Ascending aorta (tissue), 2 donors: ENCODE measurements around the gene DLL4. TPM values are rescaled to one million over a fixed set of nuclear protein-coding genes. Genes with fewer than 3 reads are reported as not detected.
A peak's percentile ranks its signal among the peaks of the same experiment; 100 is the strongest.

Source experiments
- DNase-seq, 2 donors: peaks; one replicate each; pipeline ENCODE4 v3.0.0-alpha.2; 2019; ENCODE audit warnings: low spot score in 2 of 2
- H3K27ac ChIP-seq, 2 donors: fragments of 200-600 bp; sonication (generic); one replicate each; pipeline ENCODE4 v1.5.1; 2016 to 2017; ENCODE audit warnings: mild to moderate bottlenecking in 1 of 2
- H3K27me3 ChIP-seq: fragments of 200-600 bp; sonication (generic); one replicate; pipeline ENCODE4 v1.5.1; 2017
- H3K36me3 ChIP-seq, 2 donors: fragments of 200-600 bp; sonication (generic); one replicate each; pipeline ENCODE4 v1.5.1; 2016
- H3K4me1 ChIP-seq, 2 donors: fragments of 200-600 bp; sonication (generic); one replicate each; pipeline ENCODE4 v1.5.1; 2016 to 2017; ENCODE audit warnings: mild to moderate bottlenecking in 1 of 2
- H3K4me3 ChIP-seq, 2 donors: fragments of 200-600 bp; sonication (generic); one replicate each; pipeline ENCODE4 v1.5.1; 2016 to 2017; ENCODE audit warnings: mild to moderate bottlenecking in 1 of 2
- H3K9me3 ChIP-seq, 2 donors: fragments of 200-600 bp; sonication (generic); one replicate each; pipeline ENCODE4 v1.5.1; 2016
- CTCF ChIP-seq, 3 experiments: fragments of 200-600 bp in 2 of 3; fragments of 450-650 bp in 1 of 3; sonication (generic) in 2 of 3; IDR thresholded peaks; one replicate each; pipeline ENCODE4 v1.5.1; 2016 to 2019; ENCODE audit warnings: antibody characterized with exemption in 3 of 3, mild to moderate bottlenecking in 1 of 3, moderate library complexity in 1 of 3
- intact Hi-C: fragments of 100-400 bp; cut with DNase I; formaldehyde crosslinking; loops from one replicate; pipeline ENCODE4 v1.15.1; 2023
- total RNA-seq: library from RNA; depleted of rRNA; stranded (reverse); fragments of >200 nt; gene quantifications from one replicate; pipeline ENCODE4 v1.1.0, GENCODE V29; 2016

Gene DLL4
- total RNA-seq, 1 donor from 2014 or later, result 30.2 TPM

GRCh38 chr15:40929660-40930429 is 705 bp downstream of the DLL4 start:
- H3K36me3 ChIP-seq, result no peaks in the 10 kb centered on the region
- H3K4me3 ChIP-seq, result peak overlapping the region; percentile 45 to 66
- peaks cover 8% of the 10 kb centered on the region for H3K27me3 ChIP-seq
- DNase-seq, result no peak
- H3K27ac ChIP-seq, result no peak overlapping the region
- no peak for TF ChIP-seq CTCF (IDR thresholded peaks at IDR 0.05)
- H3K9me3 ChIP-seq, result no peaks in the 10 kb centered on the region
- intact Hi-C loops, result loop anchor here (2.0 kb wide), 1 partner anchor 23 kb away; no protein-coding TSS in a partner anchor
- peaks cover 28 to 45% of the 10 kb centered on the region in 2 donors for H3K4me1 ChIP-seq

GRCh38 chr15:40930430-40931299 is 1.5 kb downstream of the DLL4 start:
- Histone ChIP-seq H3K4me3 (peak overlapping the region; percentile 45 to 66), H3K9me3 (no peaks in the 10 kb centered on the region), H3K27ac (no peak overlapping the region), H3K4me1 (peaks cover 28 to 45% of the 10 kb centered on the region in 2 donors), H3K27me3 (peaks cover 8% of the 10 kb centered on the region), H3K36me3 (no peaks in the 10 kb centered on the region)
- no peak for DNase-seq
- peak; percentile 9 to 40 (median 33) for TF ChIP-seq CTCF (IDR thresholded peaks at IDR 0.05)
- intact Hi-C loops, result loop anchor here (2.0 kb wide), 1 partner anchor 24 kb away; no protein-coding TSS in a partner anchor

GRCh38 chr15:40931300-40932142 is 2.4 kb downstream of the DLL4 start:
- Histone ChIP-seq H3K4me1 (peaks cover 23 to 38% of the 10 kb centered on the region in 2 donors), H3K27ac (no peak overlapping the region), H3K36me3 (no peaks in the 10 kb centered on the region), H3K4me3 (peak overlapping the region; percentile 45 to 66), H3K27me3 (peaks cover 8% of the 10 kb centered on the region), H3K9me3 (no peaks in the 10 kb centered on the region)
- no peak for TF ChIP-seq CTCF (IDR thresholded peaks at IDR 0.05)
- no peak for DNase-seq
- intact Hi-C loops, result loop anchor here (2.0 kb wide), 1 partner anchor 25 kb away; no protein-coding TSS in a partner anchor

GRCh38 chr15:40932156-40932555 is 3.0 kb downstream of the DLL4 start:
- Histone ChIP-seq H3K27ac (no peak overlapping the region), H3K4me3 (no peak overlapping the region)

More at GRCh38 chr15:40932156-40932555, 3.0 kb downstream of the DLL4 start:
- Histone ChIP-seq H3K27me3 (peaks cover 8% of the 10 kb centered on the region), H3K9me3 (no peaks in the 10 kb centered on the region), H3K36me3 (no peaks in the 10 kb centered on the region), H3K4me1 (peaks cover 23 to 38% of the 10 kb centered on the region in 2 donors)
- no peak for DNase-seq
- intact Hi-C loops, result no loop called here
- TF ChIP-seq CTCF (IDR thresholded peaks at IDR 0.05), result no peak
